ENCODE data around the gene ZNF532.

GRCh38 chr18:58978916-58979315 is 114.2 kb downstream of the ZNF532 start:
- no peak for TF ChIP-seq CTCF (IDR thresholded peaks at IDR 0.05)
- no peak for TF ChIP-seq POLR2A (IDR thresholded peaks at IDR 0.05)
- TF ChIP-seq POLR2AphosphoS5 (IDR thresholded peaks at IDR 0.05; ENCODE audit: insufficient read depth in 1 of 2, low read depth in 1 of 2), result no peak
